ENCODE measurements around the gene COA8. TPM values are rescaled to one million over a fixed set of nuclear protein-coding genes. Genes with fewer than 3 reads are reported as not detected.

Gene COA8
- total RNA-seq, 2 experiments from 2014 or later: 29.1 to 33.5 TPM

GRCh38 chr14:103535891-103536565 is 26.7 kb upstream of the COA8 start:
- no peak overlapping the region for H3K4me3 Mint-ChIP-seq
- no peak overlapping the region for H3K27ac Mint-ChIP-seq
- DNase-seq: no peak
- no peaks in the 10 kb centered on the region for H3K4me1 Mint-ChIP-seq
- peaks cover 2% of the 10 kb centered on the region for H3K27me3 Mint-ChIP-seq
- CTCF ChIA-PET: no interaction called here
- no peaks in the 10 kb centered on the region for H3K36me3 Mint-ChIP-seq
- H3K9me3 Mint-ChIP-seq (ENCODE audit: low read depth): no peaks in the 10 kb centered on the region
- no peak for ATAC-seq

GRCh38 chr14:103536693-103537092 is 26.1 kb upstream of the COA8 start:
- Mint-ChIP-seq H3K36me3 (no peaks in the 10 kb centered on the region), H3K9me3 (ENCODE audit: low read depth) (no peaks in the 10 kb centered on the region)
- CTCF ChIA-PET: interaction anchor here (0.9 kb wide), 1 partner anchor 16 kb away, joined by 3 read pairs; no protein-coding TSS in a partner anchor

GRCh38 chr14:103537175-103537990 is 25.4 kb upstream of the COA8 start:
- peaks cover 2% of the 10 kb centered on the region for H3K27me3 Mint-ChIP-seq
- ATAC-seq: no peak
- no peaks in the 10 kb centered on the region for H3K9me3 Mint-ChIP-seq (ENCODE audit: low read depth)
- no peak for DNase-seq
- H3K4me1 Mint-ChIP-seq: no peaks in the 10 kb centered on the region
- no peak overlapping the region for H3K27ac Mint-ChIP-seq
- H3K36me3 Mint-ChIP-seq: no peaks in the 10 kb centered on the region
- no peak overlapping the region for H3K4me3 Mint-ChIP-seq
- CTCF ChIA-PET: interaction anchor here (0.9 kb wide), 1 partner anchor 17 kb away, joined by 3 read pairs; no protein-coding TSS in a partner anchor

More at GRCh38 chr14:103536693-103537092, 26.1 kb upstream of the COA8 start:
- no peak for ATAC-seq
- H3K27me3 Mint-ChIP-seq: peaks cover 2% of the 10 kb centered on the region
- no peak overlapping the region for H3K27ac Mint-ChIP-seq
- H3K4me1 Mint-ChIP-seq: no peaks in the 10 kb centered on the region
- DNase-seq: no peak
- no peak overlapping the region for H3K4me3 Mint-ChIP-seq

GRCh38 chr14:103538291-103539055 is 24.3 kb upstream of the COA8 start:
- Mint-ChIP-seq H3K27ac (no peak overlapping the region), H3K27me3 (peaks cover 2% of the 10 kb centered on the region), H3K9me3 (ENCODE audit: low read depth) (no peaks in the 10 kb centered on the region), H3K4me3 (no peak overlapping the region), H3K4me1 (no peaks in the 10 kb centered on the region), H3K36me3 (no peaks in the 10 kb centered on the region)
- ATAC-seq (no peak), DNase-seq (no peak)
- CTCF ChIA-PET: interaction anchor here (1.2 to 1.3 kb wide), 2 partner anchors 19 to 39 kb away, joined by 3 to 4 read pairs; no protein-coding TSS in a partner anchor

- H3K4me1 Mint-ChIP-seq: no peaks in the 10 kb centered on the region
- H3K27me3 Mint-ChIP-seq: peaks cover 2% of the 10 kb centered on the region
- DNase-seq (no peak), ATAC-seq (no peak)
- no peaks in the 10 kb centered on the region for H3K36me3 Mint-ChIP-seq
- no peak overlapping the region for H3K4me3 Mint-ChIP-seq
- no peak overlapping the region for H3K27ac Mint-ChIP-seq
- CTCF ChIA-PET: interaction anchor here (1.2 to 2.3 kb wide), 3 partner anchors 20 to 39 kb away, joined by 3 to 12 read pairs (median 4); no protein-coding TSS in a partner anchor
- no peaks in the 10 kb centered on the region for H3K9me3 Mint-ChIP-seq (ENCODE audit: low read depth)
These were observed 23.5 kb upstream of the COA8 start for GRCh38 chr14:103539056-103539825.

GRCh38 chr14:103540821-103541708 is 21.7 kb upstream of the COA8 start:
- no peak for DNase-seq
- peaks cover 2% of the 10 kb centered on the region for H3K27me3 Mint-ChIP-seq
- H3K4me1 Mint-ChIP-seq: no peaks in the 10 kb centered on the region
- ATAC-seq: no peak
- H3K27ac Mint-ChIP-seq: no peak overlapping the region
- H3K4me3 Mint-ChIP-seq: no peak overlapping the region
- no peaks in the 10 kb centered on the region for H3K36me3 Mint-ChIP-seq
- H3K9me3 Mint-ChIP-seq (ENCODE audit: low read depth): no peaks in the 10 kb centered on the region
- CTCF ChIA-PET: interaction anchor here (1.2 to 2.3 kb wide), 2 partner anchors 19 to 23 kb away, joined by 4 to 12 read pairs; partner anchors contain the start of gene CKB

GRCh38 chr14:103541709-103542604 is 20.8 kb upstream of the COA8 start:
- no peaks in the 10 kb centered on the region for H3K9me3 Mint-ChIP-seq (ENCODE audit: low read depth)
- CTCF ChIA-PET: interaction anchor here (7.9 kb wide), 1 partner anchor 23 kb away, joined by 79 read pairs; no protein-coding TSS in a partner anchor
- no peak for ATAC-seq
- H3K4me3 Mint-ChIP-seq: no peak overlapping the region
- peaks cover 2% of the 10 kb centered on the region for H3K27me3 Mint-ChIP-seq
- H3K36me3 Mint-ChIP-seq: no peaks in the 10 kb centered on the region
- no peaks in the 10 kb centered on the region for H3K4me1 Mint-ChIP-seq
- DNase-seq: no peak
- H3K27ac Mint-ChIP-seq: no peak overlapping the region

GRCh38 chr14:103542605-103543088 is 20.1 kb upstream of the COA8 start:
- Mint-ChIP-seq H3K27me3 (peaks cover 2% of the 10 kb centered on the region), H3K9me3 (ENCODE audit: low read depth) (no peaks in the 10 kb centered on the region), H3K27ac (no peak overlapping the region), H3K4me1 (no peaks in the 10 kb centered on the region), H3K36me3 (no peaks in the 10 kb centered on the region), H3K4me3 (no peak overlapping the region)
- CTCF ChIA-PET: interaction anchor here (7.9 kb wide), 1 partner anchor 24 kb away, joined by 79 read pairs; no protein-coding TSS in a partner anchor
- ATAC-seq (no peak), DNase-seq (no peak)

GRCh38 chr14:103543140-103543539 is 19.6 kb upstream of the COA8 start:
- Mint-ChIP-seq H3K27ac (no peak overlapping the region), H3K4me3 (no peak overlapping the region), H3K4me1 (no peaks in the 10 kb centered on the region), H3K9me3 (ENCODE audit: low read depth) (no peaks in the 10 kb centered on the region), H3K27me3 (peaks cover 2% of the 10 kb centered on the region), H3K36me3 (no peaks in the 10 kb centered on the region)
- CTCF ChIA-PET: interaction anchor here (7.9 kb wide), 1 partner anchor 25 kb away, joined by 79 read pairs; no protein-coding TSS in a partner anchor
- ATAC-seq: no peak
- no peak for DNase-seq

- H3K36me3 Mint-ChIP-seq: no peaks in the 10 kb centered on the region
- H3K27me3 Mint-ChIP-seq: peaks cover 2% of the 10 kb centered on the region
- ATAC-seq (no peak), DNase-seq (no peak)
- H3K9me3 Mint-ChIP-seq (ENCODE audit: low read depth): no peaks in the 10 kb centered on the region
- H3K4me3 Mint-ChIP-seq: no peak overlapping the region
- H3K4me1 Mint-ChIP-seq: no peaks in the 10 kb centered on the region
- CTCF ChIA-PET: interaction anchor here (7.9 kb wide), 1 partner anchor 25 kb away, joined by 79 read pairs; no protein-coding TSS in a partner anchor
- no peak overlapping the region for H3K27ac Mint-ChIP-seq
These were observed 18.9 kb upstream of the COA8 start for GRCh38 chr14:103543721-103544387.

Data from activated CD8-positive, alpha-beta memory T cell treated with anti-CD3 and anti-CD28 coated beads, Interleukin-2, amount 10 ng/mL, durations not matched to agents 7 days and 5 days (primary cell).